Measurements from ENCODE around the gene CIROP. TPM values are rescaled to one million over a fixed set of nuclear protein-coding genes. Genes with fewer than 3 reads are reported as not detected.

Gene CIROP
- total and polyA plus RNA-seq, 9 of the 15 experiments (the other 6 are each of a cell fraction or from before 2014, with no cell fraction given) = not detected

- TF ChIP-seq FOXJ2 (tag; IDR thresholded peaks at IDR 0.05) = no peak
- no peak for TF ChIP-seq ZNF212 (CRISPR knock-in tag; IDR thresholded peaks at IDR 0.05)
- no peak for TF ChIP-seq EP400 (IDR thresholded peaks at IDR 0.05)
- TF ChIP-seq SMARCA4 (IDR thresholded peaks at IDR 0.05) = peak; percentile 86
- TF ChIP-seq ZNF584 (CRISPR knock-in tag; IDR thresholded peaks at IDR 0.05; ENCODE audit: low read depth) = no peak
- no peak for TF ChIP-seq RAD51 (IDR thresholded peaks at IDR 0.05; ENCODE audit: borderline replicate concordance, low read depth)
- no peak for TF ChIP-seq E2F1 (CRISPR knock-in tag; IDR thresholded peaks at IDR 0.05)
- TF ChIP-seq ZNF311 (CRISPR knock-in tag; IDR thresholded peaks at IDR 0.05) = no peak
- TF ChIP-seq REST (IDR thresholded peaks at IDR 0.05; ENCODE audit: borderline replicate concordance) = no peak
- TF ChIP-seq REST (CRISPR knock-in tag; IDR thresholded peaks at IDR 0.05; ENCODE audit: low read depth) = no peak
- no peak for TF ChIP-seq TBP (optimal IDR thresholded peaks at IDR 0.05; ENCODE audit: low read depth, low read length)
- TF ChIP-seq GTF2A2 (tag; IDR thresholded peaks at IDR 0.05) = no peak
- no peak; the same call in 1 of the 2 replicates for TF ChIP-seq EHMT2 (IDR thresholded peaks at IDR 0.05)
- 0 out of 6 replicates have a peak, but pooled peaks of 1 of the 3 experiments have one; percentile 37 for TF ChIP-seq ZBTB11 (CRISPR knock-in tag; IDR thresholded peaks at IDR 0.05)
- no peak for TF ChIP-seq HSF4 (CRISPR knock-in tag; IDR thresholded peaks at IDR 0.05; ENCODE audit: borderline replicate concordance)
Measured at GRCh38 chr14:23128969-23129758, 24.4 kb upstream of the CIROP start (continued).

Measured in K562 (cell line).